TTC549 (cell line): ENCODE measurements around the gene EIF2S2.
"Not testable (repeated sequence)": the region's sequence is repeated elsewhere in the genome, so short reads cannot be mapped to it uniquely, and the experiment has no call there.

Experiments
- FAIRE-seq: peaks from 2 replicates; lab custom pipeline; 2012; peaks lifted over from hg19 to GRCh38; lab: Jason Lieb, UNC

EIF2S2 gene

GRCh38 chr20:34111702-34112599 lies at the start of gene EIF2S2:
Gene EIF2S2, minus strand, starts transcription at chr20:34112243. Its CDS starts 133 bp downstream, at chr20:34112110.
- peak; percentile 85 for FAIRE-seq

DNA sequence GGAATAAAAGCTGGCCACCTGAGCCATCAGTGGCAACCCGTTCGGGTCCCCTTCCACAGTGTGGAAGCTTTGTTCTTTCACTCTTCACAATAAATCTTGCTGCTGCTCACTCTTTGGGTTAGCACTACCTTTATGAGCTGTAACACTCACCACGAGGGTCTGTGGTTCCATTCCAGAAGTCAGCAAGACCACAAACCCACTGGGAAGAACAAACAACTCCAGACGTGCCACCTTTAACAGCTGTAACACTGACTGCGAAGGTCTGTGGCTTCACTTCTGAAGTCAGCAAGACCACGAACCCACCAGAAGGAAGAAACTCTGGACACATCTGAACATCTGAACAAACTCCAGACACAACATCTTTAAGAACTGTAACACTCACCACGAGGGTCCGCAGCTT lies 45.7 kb upstream of the EIF2S2 start:
- FAIRE-seq = not testable (repeated sequence)

- FAIRE-seq = no peak
Observed at GRCh38 chr20:34155836-34156235, 43.8 kb upstream of the EIF2S2 start.

GRCh38 chr20:34153169-34153568 lies 41.1 kb upstream of the EIF2S2 start:
- FAIRE-seq = not testable (repeated sequence)

DNA sequence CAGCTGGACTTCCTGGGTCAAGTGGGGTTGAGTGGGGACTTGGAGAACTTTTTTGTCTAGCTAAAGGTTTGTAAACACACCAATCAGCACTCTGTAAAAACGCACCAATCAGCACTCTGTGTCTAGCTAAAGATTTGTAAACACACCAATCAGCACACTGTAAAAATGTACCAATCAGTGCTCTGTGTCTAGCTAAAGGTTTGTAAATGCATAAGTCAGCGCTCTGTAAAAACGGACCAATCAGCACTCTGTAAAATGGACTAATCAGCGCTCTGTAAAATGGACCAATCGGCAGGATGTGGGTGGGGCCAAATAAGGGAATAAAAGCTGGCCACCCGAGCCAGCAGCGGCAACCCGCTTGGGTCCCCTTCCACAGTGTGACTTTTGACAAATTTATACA lies 40.0 kb upstream of the EIF2S2 start:
- FAIRE-seq = not testable (repeated sequence)

DNA sequence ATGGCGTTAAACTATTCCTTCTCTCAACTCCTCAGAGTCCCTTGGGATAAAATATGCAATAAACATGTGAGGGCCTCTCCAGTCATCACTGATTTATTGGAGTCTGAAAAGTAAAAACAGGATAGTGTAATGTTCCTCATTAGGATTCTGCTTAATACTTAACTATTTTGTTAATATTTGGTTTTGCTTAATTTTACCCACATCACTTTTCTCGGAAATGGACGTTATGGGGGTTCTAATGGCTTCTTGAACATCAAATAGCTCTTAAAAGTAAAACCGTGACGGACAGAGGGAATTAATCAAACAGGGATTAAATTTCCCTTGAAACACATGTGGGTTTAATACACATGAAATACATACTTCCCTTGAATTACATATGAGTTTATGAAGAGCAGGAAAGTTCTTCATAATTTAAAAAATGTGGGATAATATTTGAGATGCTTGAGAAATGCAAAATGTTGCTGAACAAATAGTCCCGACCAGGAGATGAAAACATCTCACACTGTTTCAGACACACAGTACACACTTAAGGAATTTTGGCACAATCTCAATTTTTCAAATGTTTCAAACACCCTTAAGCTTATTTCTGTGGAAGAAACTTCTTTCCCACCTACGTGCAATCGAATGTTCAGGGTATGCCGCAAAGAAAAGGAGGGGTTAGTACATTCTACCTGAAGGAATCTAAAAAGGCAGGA lies 38.4 kb upstream of the EIF2S2 start:
- no peak for FAIRE-seq

DNA sequence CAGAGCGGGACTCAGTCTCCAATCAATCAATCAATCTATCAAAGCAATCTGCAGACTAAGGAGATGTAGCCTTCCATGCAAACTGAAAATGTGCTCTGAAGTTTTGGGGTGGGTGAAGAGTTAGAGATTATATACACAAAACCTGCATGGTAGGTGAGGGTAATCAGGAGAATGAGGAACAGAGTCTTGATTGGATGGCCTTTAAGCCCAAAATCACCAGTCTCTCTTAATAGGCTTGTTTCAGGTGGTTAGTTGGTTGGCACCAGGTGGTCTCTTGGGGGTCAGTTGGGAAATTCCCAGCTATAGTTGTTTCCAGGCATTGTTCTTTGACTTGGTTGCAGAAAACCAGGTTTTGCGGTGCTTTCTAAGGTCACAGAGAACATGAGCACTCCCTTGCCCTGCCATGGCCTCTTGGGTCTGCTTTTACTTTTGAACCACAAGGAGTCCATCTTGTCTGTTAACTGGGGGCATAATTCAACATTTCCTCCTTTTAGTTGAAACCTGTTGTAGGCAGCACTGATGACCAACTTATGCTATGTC lies 33.3 kb upstream of the EIF2S2 start:
- FAIRE-seq = no peak

GRCh38 chr20:34143951-34144350 lies 31.9 kb upstream of the EIF2S2 start:
- no peak for FAIRE-seq

GRCh38 chr20:34142121-34142520 lies 30.1 kb upstream of the EIF2S2 start:
- FAIRE-seq = no peak

DNA sequence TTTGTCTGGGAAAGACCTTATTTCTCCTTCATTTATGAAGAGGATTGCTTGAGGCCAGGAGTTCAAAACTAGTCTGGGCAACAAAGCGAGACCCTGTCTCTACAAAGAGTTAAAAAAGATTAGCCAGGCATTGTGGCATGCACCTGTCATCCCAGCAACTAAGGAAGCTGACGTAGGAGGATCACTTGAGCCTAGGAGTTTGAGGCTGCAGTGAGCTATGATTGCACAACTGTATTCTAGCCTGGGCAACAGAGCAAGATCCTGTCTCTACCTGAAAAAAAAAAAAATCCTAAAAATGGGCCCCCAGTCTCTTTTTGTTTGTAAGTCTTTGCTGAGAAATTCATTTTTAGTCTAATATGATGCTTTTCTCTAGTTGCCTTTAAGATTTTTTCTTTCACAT lies 29.2 kb upstream of the EIF2S2 start:
- no peak for FAIRE-seq

DNA sequence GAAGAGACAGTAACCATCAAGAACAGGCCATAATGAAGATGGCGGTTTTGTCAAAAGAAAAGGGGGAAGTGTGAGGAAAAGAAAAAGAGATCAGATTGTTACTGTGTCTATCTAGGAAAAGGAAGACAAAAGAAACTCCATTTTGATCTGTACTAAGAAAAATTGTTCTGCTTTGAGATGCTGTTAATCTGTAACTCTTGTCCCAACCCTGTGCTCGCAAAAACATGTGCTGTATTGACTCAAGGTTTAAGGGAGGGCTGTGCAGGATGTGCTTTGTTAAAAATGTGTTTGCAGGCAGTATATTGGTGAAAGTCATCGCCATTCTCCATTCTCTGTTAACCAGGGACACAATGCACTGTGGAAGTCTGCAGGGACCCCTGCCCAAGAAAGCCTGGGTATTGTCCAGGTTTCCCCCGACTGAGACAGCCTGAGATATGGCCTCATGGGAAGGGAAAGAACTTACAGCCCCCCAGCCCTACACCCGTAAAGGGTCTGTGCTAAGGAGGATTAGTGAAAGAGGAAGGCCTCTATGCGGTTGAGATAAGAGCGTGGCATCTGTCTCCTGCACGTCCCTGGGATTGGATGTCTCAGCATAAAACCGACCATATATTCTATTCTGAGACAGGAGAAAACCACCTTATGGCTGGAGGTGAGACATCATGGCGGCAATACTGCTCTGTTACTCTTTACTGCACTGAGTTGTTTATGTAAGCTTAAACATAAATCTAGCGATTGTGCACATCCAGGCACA lies 23.7 kb upstream of the EIF2S2 start:
- FAIRE-seq = not testable (repeated sequence)

DNA sequence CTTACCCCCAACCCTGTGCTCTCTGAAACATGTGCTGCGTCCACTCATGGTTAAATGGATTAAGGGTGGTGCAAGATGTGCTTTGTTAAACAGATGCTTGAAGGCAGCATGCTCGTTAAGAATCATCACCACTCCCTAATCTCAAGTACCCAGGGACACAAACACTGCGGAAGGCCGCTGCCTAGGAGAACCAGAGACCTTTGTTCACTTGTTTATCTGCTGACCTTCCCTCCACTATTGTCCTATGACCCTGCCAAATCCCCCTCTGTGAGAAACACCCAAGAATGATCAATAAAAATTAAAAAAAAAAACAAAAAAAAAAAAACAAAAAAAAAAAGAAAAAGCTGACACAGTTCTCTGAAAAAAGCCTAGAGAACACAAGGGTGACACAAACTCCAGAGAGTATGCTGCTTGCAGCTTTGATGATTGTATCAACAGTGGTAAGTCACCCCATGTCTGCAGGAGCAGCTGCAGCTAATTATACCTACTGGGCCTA lies 21.4 kb upstream of the EIF2S2 start:
- FAIRE-seq = not testable (repeated sequence)

GRCh38 chr20:34132943-34133342 lies 20.9 kb upstream of the EIF2S2 start:
- FAIRE-seq = not testable (repeated sequence)

DNA sequence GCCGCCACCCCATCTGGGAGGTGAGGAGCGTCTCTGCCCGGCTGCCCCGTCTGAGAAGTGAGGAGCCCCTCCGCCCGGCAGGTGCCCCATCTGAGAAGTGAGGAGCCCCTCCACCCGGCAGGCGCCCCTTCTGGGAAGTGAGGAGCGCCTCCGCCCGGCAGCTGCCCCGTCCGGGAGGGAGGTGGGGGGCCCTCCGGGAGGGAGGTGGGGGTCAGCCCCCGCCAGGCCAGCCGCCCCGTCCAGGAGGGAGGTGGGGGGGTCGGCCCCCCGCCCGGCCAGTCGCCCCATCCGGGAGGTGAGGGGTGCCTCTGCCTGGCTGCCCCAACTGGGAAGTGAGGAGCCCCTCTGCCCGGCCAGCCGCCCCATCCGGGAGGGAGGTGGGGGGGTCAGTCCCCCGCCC lies 20.4 kb upstream of the EIF2S2 start:
- not testable (repeated sequence) for FAIRE-seq

- FAIRE-seq = no peak
Observed at GRCh38 chr20:34131491-34131890, 19.4 kb upstream of the EIF2S2 start.

DNA sequence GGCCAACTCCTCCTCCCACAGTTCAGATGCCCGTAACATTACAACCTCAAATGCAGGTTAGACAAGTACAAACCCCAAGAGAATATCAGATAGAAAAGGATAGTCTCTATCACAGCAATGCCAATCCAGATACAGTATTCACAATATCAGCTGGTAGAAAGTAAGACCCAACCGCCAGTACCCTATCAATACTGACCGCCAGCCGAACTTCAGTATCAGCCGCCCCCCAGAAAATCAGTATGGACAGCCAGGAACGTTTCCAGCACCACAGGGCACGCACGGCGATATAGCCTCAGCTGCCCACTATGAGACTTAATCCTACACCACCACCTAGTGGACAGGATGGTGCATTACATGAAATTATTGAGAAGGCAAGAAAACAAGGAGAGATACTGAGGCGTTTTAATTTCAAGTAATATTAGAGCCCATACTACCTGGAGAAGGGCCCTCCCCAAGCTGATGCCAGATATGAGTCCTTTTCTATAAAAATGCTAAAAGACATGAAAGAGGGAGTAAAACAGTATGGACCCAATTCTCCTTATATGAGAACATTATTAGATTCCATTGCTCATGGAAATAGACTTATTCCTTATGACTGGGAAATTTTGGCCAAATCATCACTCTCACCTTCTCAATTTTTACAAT lies 17.6 kb upstream of the EIF2S2 start:
- FAIRE-seq = no peak

- no peak for FAIRE-seq
Observed at GRCh38 chr20:34127792-34128191, 15.7 kb upstream of the EIF2S2 start.

GRCh38 chr20:34124469-34125249 lies 12.6 kb upstream of the EIF2S2 start:
- FAIRE-seq = no peak

GRCh38 chr20:34123309-34123708 lies 11.3 kb upstream of the EIF2S2 start:
- FAIRE-seq = no peak

- no peak for FAIRE-seq
Observed at GRCh38 chr20:34122274-34122980, 10.4 kb upstream of the EIF2S2 start.
